Stimulated activated naive CD8-positive, alpha-beta T cell treated with anti-CD3 and anti-CD28 coated beads, Interleukin-15, Interleukin-2, amounts not matched to agents 100 ng/mL and 50 ng/mL, for 24 hours (primary cell): ENCODE measurements around the gene WNT2B.
A peak's percentile ranks its signal among the peaks of the same experiment; 100 is the strongest.
"Not testable (repeated sequence)": the region's sequence is repeated elsewhere in the genome, so short reads cannot be mapped to it uniquely, and the experiment has no call there.

Experiments used
- H3K27ac Mint-ChIP-seq: one replicate; pipeline ENCODE4 v1.8.0; 2021; ENCODE audit warnings: mild to moderate bottlenecking, mixed read lengths
- H3K27me3 Mint-ChIP-seq: one replicate; pipeline ENCODE4 v1.8.0; 2021; ENCODE audit warnings: mixed read lengths
- H3K36me3 Mint-ChIP-seq: one replicate; pipeline ENCODE4 v1.8.0; 2021; ENCODE audit warnings: low read depth, mixed read lengths
- H3K4me1 Mint-ChIP-seq: one replicate; pipeline ENCODE4 v1.8.0; 2021; ENCODE audit warnings: low read depth, mixed read lengths
- H3K4me3 Mint-ChIP-seq: one replicate; pipeline ENCODE4 v1.8.0; 2021; ENCODE audit warnings: mild to moderate bottlenecking, mixed read lengths
- H3K9me3 Mint-ChIP-seq: one replicate; pipeline ENCODE4 v1.8.0; 2021; ENCODE audit warnings: mixed read lengths

WNT2B gene

GRCh38 chr1:112508278-112509004 is at the start of gene WNT2B:
Gene WNT2B, plus strand, starts transcription at chr1:112508965. Its CDS starts 298 bp downstream, at chr1:112509263.
- Mint-ChIP-seq H3K9me3 (no peaks in the 10 kb centered on the region), H3K4me1 (no peaks in the 10 kb centered on the region), H3K27ac (no peak within 1 kb of the TSS), H3K36me3 (no peaks in the 10 kb centered on the region), H3K4me3 (peak within 1 kb of the TSS; percentile 74), H3K27me3 (peaks cover 36% of the 10 kb centered on the region)

GRCh38 chr1:112460615-112461014 is 48.1 kb upstream of the WNT2B start:
- Mint-ChIP-seq H3K27me3 (peaks cover 5% of the 10 kb centered on the region), H3K27ac (no peak overlapping the region), H3K36me3 (no peaks in the 10 kb centered on the region), H3K9me3 (no peaks in the 10 kb centered on the region), H3K4me1 (peaks cover 2% of the 10 kb centered on the region), H3K4me3 (no peak overlapping the region)

GRCh38 chr1:112461200-112461871 is 47.4 kb upstream of the WNT2B start:
- H3K27me3 Mint-ChIP-seq = peaks cover 5% of the 10 kb centered on the region
- peaks cover 10% of the 10 kb centered on the region for H3K4me1 Mint-ChIP-seq
- no peaks in the 10 kb centered on the region for H3K36me3 Mint-ChIP-seq
- no peak overlapping the region for H3K4me3 Mint-ChIP-seq
- no peak overlapping the region for H3K27ac Mint-ChIP-seq
- no peaks in the 10 kb centered on the region for H3K9me3 Mint-ChIP-seq

GRCh38 chr1:112462953-112463279 is 45.8 kb upstream of the WNT2B start:
- H3K9me3 Mint-ChIP-seq = no peaks in the 10 kb centered on the region
- H3K27me3 Mint-ChIP-seq = peaks cover 5% of the 10 kb centered on the region
- no peaks in the 10 kb centered on the region for H3K36me3 Mint-ChIP-seq
- H3K4me3 Mint-ChIP-seq = no peak overlapping the region
- H3K4me1 Mint-ChIP-seq = peaks cover 15% of the 10 kb centered on the region
- no peak overlapping the region for H3K27ac Mint-ChIP-seq

GRCh38 chr1:112464501-112464900 is 44.3 kb upstream of the WNT2B start:
- Mint-ChIP-seq H3K27ac (no peak overlapping the region), H3K27me3 (peaks cover 10% of the 10 kb centered on the region), H3K9me3 (no peaks in the 10 kb centered on the region), H3K4me3 (no peak overlapping the region), H3K4me1 (peaks cover 15% of the 10 kb centered on the region), H3K36me3 (no peaks in the 10 kb centered on the region)

GRCh38 chr1:112465122-112465521 is 43.6 kb upstream of the WNT2B start:
- peaks cover 15% of the 10 kb centered on the region for H3K4me1 Mint-ChIP-seq
- H3K27me3 Mint-ChIP-seq = peaks cover 10% of the 10 kb centered on the region
- no peak overlapping the region for H3K4me3 Mint-ChIP-seq
- no peaks in the 10 kb centered on the region for H3K9me3 Mint-ChIP-seq
- no peaks in the 10 kb centered on the region for H3K36me3 Mint-ChIP-seq
- no peak overlapping the region for H3K27ac Mint-ChIP-seq

GRCh38 chr1:112466078-112466660 is 42.6 kb upstream of the WNT2B start:
- Mint-ChIP-seq H3K4me1 (peaks cover 15% of the 10 kb centered on the region), H3K36me3 (no peaks in the 10 kb centered on the region), H3K9me3 (no peaks in the 10 kb centered on the region), H3K27me3 (peaks cover 10% of the 10 kb centered on the region), H3K27ac (peak overlapping the region; percentile 49), H3K4me3 (peak overlapping the region; percentile 75)

- peaks cover 15% of the 10 kb centered on the region for H3K4me1 Mint-ChIP-seq
- H3K9me3 Mint-ChIP-seq, H3K27ac Mint-ChIP-seq, H3K36me3 Mint-ChIP-seq, H3K4me3 Mint-ChIP-seq: not testable (repeated sequence)
- peaks cover 31% of the 10 kb centered on the region for H3K27me3 Mint-ChIP-seq
Observed at GRCh38 chr1:112470324-112470723, 38.4 kb upstream of the WNT2B start.

- Mint-ChIP-seq H3K4me1 (peaks cover 9% of the 10 kb centered on the region), H3K9me3 (peaks cover 7% of the 10 kb centered on the region), H3K36me3 (no peaks in the 10 kb centered on the region), H3K27ac (no peak overlapping the region), H3K4me3 (no peak overlapping the region), H3K27me3 (peaks cover 37% of the 10 kb centered on the region)
Observed at GRCh38 chr1:112470966-112471365, 37.8 kb upstream of the WNT2B start.

GRCh38 chr1:112472142-112472541 is 36.6 kb upstream of the WNT2B start:
- no peak overlapping the region for H3K27ac Mint-ChIP-seq
- H3K4me1 Mint-ChIP-seq = no peaks in the 10 kb centered on the region
- peaks cover 39% of the 10 kb centered on the region for H3K27me3 Mint-ChIP-seq
- H3K4me3 Mint-ChIP-seq = no peak overlapping the region
- H3K9me3 Mint-ChIP-seq = peaks cover 12% of the 10 kb centered on the region
- no peaks in the 10 kb centered on the region for H3K36me3 Mint-ChIP-seq

GRCh38 chr1:112477550-112477949 is 31.2 kb upstream of the WNT2B start:
- Mint-ChIP-seq H3K4me3 (no peak overlapping the region), H3K9me3 (peaks cover 24% of the 10 kb centered on the region), H3K4me1 (no peaks in the 10 kb centered on the region), H3K27ac (no peak overlapping the region), H3K27me3 (peaks cover 38% of the 10 kb centered on the region), H3K36me3 (peaks cover 7% of the 10 kb centered on the region)

GRCh38 chr1:112478314-112478713 is 30.5 kb upstream of the WNT2B start:
- Mint-ChIP-seq H3K36me3 (peaks cover 7% of the 10 kb centered on the region), H3K4me1 (no peaks in the 10 kb centered on the region), H3K27me3 (peaks cover 36% of the 10 kb centered on the region), H3K4me3 (no peak overlapping the region), H3K27ac (no peak overlapping the region), H3K9me3 (peaks cover 24% of the 10 kb centered on the region)

GRCh38 chr1:112486063-112486462 is 22.7 kb upstream of the WNT2B start:
- H3K27ac Mint-ChIP-seq, H3K9me3 Mint-ChIP-seq, H3K36me3 Mint-ChIP-seq, H3K4me3 Mint-ChIP-seq, H3K4me1 Mint-ChIP-seq: not testable (repeated sequence)
- H3K27me3 Mint-ChIP-seq = peaks cover 24% of the 10 kb centered on the region

- not testable (repeated sequence) for H3K4me3 Mint-ChIP-seq, H3K4me1 Mint-ChIP-seq, H3K36me3 Mint-ChIP-seq, H3K27ac Mint-ChIP-seq, H3K9me3 Mint-ChIP-seq
- peaks cover 24% of the 10 kb centered on the region for H3K27me3 Mint-ChIP-seq
Observed at GRCh38 chr1:112487686-112488085, 21.1 kb upstream of the WNT2B start.

- Mint-ChIP-seq H3K27me3 (peaks cover 26% of the 10 kb centered on the region), H3K4me3 (no peak overlapping the region), H3K9me3 (no peaks in the 10 kb centered on the region)
Observed at GRCh38 chr1:112488141-112488540, 20.6 kb upstream of the WNT2B start.

More at GRCh38 chr1:112488141-112488540, 20.6 kb upstream of the WNT2B start:
- no peaks in the 10 kb centered on the region for H3K36me3 Mint-ChIP-seq
- H3K27ac Mint-ChIP-seq = no peak overlapping the region
- no peaks in the 10 kb centered on the region for H3K4me1 Mint-ChIP-seq
